Dermis blood vessel endothelial cell (primary cell): Measurements from ENCODE around the gene AKT1. TPM values are rescaled to one million over a fixed set of nuclear protein-coding genes. Genes with fewer than 3 reads are reported as not detected.
"Not testable (repeated sequence)": the region's sequence is repeated elsewhere in the genome, so short reads cannot be mapped to it uniquely, and the experiment has no call there.

Experiments used
- DNase-seq: peaks from one replicate; pipeline ENCODE4 v3.0.0; 2010
- total RNA-seq: library from RNA; depleted of rRNA; stranded (reverse); fragments of >200 nt; gene quantifications from 2 replicates; pipeline ENCODE4 v1.2.3, GENCODE V29; 2014

Gene AKT1
- 163 and 236 TPM in 2 replicates for total RNA-seq

DNA sequence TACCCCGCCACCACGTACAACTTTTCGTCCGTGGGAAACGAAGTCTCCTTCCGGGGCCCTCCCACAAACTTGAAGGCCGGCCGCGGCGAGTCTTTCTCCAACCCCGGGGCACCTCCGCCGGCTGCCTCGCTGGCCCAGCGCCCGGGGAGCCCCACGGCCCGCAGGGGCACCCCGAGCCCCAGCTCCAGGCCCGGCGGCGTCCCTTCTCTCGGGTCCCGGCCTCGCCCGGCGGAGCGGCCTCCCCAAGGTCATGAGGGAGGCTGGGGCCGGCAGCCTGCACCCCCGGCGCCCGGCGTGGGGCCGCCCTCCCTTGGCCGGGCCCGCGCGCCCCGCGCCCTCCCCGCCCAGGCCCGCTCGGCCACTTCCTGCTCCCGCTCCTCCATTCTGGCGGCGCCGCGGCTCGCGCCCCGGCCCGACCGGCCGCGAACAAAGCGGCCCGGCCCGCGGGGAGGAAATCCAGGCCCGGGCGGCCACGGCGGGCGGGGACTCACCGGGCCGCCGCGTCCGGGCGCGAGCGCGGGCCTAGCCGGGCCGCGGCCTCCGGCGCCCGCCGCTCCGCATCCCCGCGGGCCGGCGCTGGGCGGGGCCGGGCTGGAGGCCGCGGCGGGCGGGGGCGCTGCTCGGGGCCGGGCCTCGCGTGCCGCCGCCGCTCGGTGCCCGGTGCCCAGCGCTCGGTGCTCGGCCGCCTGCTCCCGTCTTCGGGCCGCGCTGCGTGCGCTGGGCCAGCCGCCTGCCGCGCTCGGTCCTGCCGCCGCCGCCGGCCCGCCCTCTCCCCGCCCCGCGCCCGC is at the start of gene AKT1:
Gene AKT1, minus strand, starts transcription at position 756 of the 788 bp plus-strand sequence. CDS start 3,105 bp downstream, outside the sequence.
- peak; percentile 32 for DNase-seq

DNA sequence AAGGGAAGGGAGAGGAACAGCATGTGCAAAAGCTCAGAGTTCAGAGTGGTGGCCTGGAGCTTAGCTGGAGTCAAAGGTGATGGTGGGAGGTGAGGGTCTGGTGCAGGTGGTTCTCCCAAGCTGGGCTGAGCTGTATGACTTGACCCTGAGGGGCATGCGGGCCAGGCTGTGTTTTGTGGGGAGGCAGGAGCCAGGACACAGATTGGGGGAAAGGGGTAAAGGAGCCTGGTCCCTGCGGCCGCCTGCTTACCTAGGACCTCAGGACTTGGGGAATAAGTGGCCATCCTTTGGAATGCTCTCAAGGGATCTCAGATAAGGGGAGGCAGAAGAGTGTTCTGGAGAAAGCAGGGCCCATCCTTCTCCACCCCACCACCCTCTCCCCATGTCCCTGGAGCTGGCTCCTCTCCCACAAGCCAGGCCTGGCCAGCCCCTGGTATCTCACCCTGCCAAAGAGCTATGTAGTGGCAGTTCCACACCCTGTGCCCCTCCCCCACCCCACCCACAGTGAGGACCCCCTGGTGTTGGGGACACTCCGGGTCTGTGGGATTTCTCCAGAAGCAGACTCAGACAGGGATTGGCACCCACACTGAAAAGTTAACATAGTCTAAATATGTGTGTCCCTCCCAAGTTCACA is 49.6 kb upstream of the AKT1 start:
- no peak for DNase-seq

GRCh38 chr14:104844306-104845032 is 48.9 kb upstream of the AKT1 start:
- DNase-seq = no peak

- no peak for DNase-seq
These were observed 48.1 kb upstream of the AKT1 start for GRCh38 chr14:104843442-104844305.

DNA sequence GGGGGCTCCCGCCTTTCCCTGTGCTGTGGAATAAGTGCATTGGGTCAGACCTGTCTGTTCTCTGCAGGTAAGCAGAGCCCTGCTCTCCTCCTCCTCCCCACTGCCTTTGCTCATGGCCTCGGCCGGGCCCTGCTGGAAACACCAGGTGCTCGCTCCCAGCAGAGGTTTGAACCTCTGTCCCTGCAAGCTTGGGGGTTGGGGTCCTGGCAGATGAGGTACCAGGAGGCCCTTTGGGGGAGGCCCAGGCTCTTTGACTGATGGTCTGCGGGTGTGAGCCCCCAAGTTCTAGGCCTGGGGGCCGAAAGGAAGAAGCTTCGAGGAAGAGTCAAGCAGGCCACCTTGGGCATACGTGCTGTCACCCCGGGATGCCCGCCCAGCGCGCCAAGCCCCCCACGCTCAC is 47.5 kb upstream of the AKT1 start:
- DNase-seq = no peak

GRCh38 chr14:104841730-104842129 is 46.2 kb upstream of the AKT1 start:
- no peak for DNase-seq

GRCh38 chr14:104836171-104836935 is 40.8 kb upstream of the AKT1 start:
- DNase-seq = not testable (repeated sequence)

GRCh38 chr14:104830781-104831180 is 35.2 kb upstream of the AKT1 start:
- no peak for DNase-seq

DNA sequence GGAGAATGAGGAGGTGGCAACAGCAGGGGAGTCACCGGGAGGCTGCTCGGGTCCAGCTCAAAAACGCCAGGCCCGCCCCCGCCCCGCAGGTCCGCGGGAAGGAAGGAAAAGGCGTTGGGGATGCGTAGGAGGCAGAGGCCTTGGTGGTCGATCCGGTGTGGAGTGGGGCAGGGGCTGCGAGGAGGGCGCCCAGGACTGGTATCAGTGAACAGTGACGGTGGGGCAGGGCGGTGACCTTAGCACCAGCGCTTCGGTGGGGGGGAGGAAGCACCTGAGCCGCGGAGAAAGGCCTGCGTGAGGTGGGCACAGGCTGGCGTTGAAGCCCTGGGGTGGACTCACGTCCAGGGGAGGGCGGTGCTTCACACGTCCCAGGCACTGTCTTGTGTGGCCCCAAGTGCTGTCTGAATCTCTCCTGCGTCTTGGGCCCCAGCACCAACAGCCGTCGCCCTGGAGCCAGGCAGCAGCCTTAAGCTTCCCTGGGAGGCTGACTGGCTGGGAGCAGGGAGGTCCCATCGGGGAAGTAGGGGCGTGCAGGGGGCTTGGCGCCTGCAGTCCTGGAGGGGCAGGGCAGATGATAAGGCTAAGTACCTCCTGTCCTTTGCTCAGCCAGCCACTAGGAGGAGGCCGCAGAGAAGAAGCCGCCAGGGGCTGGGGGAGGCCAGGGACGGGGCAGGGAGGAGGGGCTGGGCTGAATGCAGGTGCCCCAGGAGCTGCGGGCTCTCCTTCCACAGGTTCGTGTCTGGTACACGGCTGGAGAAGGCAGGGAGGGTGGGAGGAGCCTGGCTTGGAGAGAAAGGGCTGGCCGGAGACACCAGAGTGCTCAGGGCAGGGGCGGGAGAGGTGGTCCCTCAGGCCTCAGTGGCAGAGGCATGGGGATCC is 31.9 kb upstream of the AKT1 start:
- peak; percentile 70 for DNase-seq

DNA sequence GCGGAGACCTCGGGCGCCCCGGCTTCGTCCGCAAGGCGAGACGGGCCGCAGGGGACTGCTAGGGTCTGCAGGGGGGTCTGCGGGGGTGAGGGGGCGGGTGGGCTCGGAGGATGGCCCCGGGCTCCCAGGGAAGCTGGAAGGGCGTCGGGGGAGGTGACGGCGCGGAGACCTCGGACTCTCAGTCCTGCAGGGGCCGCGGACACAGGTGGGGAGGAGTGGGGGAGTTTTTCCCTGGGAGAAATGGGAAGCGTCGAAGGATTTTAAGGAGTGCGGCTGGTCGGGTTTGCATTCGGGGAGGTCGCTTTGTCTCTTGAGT is 31.3 kb upstream of the AKT1 start:
- no peak for DNase-seq

DNA sequence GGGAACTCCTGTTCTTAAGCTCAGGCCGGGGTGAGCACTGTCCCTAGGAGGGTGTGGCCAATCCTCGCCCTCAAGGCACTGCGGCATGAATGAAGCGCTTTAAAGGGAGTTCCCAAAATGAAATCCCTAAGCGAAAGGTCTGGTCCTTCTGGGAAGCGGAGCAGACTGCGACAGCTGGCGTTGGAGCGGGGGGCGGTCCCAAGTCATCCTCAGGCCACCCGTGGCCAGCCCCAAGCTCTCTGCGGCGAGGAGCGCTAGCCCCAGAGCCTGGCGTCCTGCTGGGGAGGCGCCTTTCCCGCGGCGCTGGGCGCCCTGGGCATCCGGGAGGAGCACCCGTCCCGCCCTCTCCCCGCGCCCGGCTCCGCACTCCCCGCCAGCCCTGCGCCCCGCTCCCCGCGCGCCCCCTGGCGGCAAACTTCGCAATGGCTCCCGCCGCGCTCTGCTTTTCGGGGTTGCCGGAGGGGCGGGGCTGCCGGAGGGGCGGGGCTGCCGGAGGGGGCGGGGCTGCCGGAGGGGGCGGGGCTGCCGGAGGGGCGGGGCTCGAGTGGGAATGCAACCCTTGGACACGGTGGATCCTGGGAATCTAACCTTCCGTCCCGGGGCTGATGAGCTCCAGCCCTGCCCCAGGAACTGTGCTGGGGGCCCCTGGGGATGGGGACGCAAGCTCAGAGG is 30.8 kb upstream of the AKT1 start:
- peak; percentile 84 for DNase-seq

DNA sequence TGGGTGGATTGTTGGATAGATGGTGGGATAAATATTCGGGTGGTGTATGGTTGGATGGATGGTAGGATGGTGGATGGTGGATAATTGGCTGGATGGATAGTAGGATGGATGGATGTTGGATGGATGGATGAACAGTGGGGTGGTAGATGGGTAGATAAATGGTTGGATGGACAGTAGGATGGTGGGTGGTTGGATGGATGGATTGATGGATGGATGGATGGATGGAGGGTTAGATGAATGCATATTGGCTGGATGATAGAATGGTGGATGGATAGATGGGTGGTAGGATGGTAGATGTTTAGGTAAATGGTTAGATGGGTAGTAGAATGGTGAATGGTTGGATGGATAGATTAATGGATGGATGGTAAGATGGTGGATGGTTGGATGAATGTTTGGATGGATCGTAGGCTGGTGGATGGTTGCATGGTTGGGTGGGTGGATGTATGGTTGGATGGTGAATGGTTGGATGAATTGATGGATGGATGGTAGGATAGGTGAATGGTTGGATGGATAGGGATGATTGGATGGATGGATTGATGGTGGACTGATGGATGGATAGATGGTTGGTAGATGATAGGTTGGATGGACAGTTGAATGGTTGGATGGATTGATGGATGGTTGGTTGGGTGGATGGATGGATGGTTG is 28.9 kb upstream of the AKT1 start:
- DNase-seq = no peak

- no peak for DNase-seq
These were observed 27.5 kb upstream of the AKT1 start for GRCh38 chr14:104822821-104823615.

- DNase-seq = no peak
These were observed 26.5 kb upstream of the AKT1 start for GRCh38 chr14:104821971-104822608.

- DNase-seq = no peak
These were observed 25.8 kb upstream of the AKT1 start for GRCh38 chr14:104821229-104821945.

DNA sequence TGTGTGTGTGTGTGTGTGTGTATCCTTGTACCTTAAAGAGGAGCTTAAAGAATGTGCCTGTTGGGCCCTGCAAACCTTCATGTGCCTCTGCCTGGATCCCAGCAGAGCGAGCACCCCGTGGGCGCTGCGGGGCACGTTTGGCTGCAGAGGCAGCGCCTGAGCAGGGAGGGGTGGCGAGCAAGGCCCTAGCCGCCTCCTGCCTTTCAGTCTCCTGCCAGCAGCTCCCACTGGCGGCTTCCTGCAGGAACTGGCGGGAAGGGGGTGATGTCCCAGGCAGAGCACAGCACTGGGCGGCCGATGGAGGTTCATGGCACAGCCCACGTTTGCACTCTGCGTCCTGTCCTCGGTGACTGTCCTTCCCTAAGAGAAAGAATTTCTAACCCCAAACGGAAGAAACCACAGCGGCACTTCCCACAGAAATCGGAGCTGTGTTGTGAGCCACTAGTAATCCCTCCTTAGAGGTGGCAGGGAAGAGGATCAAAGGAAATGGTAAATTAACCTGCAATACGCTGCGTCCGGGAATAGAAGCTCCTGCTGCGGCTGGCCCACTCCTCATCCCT is 25.2 kb upstream of the AKT1 start:
- DNase-seq = peak; percentile 79

DNA sequence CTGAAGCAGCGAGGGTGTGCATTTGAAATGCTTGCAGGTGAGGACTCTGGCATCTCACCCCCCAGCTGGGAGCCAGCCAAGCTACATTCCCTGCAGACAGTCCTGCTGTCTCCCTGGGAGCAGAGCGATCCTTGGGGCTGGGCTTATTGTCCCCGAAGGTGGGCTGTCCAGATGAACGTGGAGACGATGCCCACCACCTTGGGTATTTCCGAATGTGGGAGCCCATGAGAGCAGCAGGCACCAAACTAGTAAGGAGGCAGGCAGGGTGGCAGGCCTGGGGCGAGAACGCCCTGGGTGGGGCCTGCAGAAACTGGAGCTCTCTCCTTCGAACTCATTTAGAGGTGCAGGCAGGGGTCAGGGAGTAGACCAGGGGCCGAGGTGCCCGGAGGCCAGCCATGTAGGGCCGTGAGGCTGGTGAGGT is 23.8 kb upstream of the AKT1 start:
- no peak for DNase-seq
